Suprapubic skin (tissue), 4 donors: ENCODE measurements around the gene PRRX2.

ENCODE experiments used
- EP300 ChIP-seq: sonication (generic); formaldehyde crosslinking; IDR thresholded peaks from one replicate; pipeline ENCODE4 v1.6.1; 2017; ENCODE audit warnings: antibody characterized with exemption
- POLR2A ChIP-seq, 2 donors: fragments of 450-650 bp; IDR thresholded peaks; one replicate each; pipeline ENCODE4 v1.6.1; 2017; ENCODE audit warnings: antibody characterized with exemption in 2 of 2, mild to moderate bottlenecking in 2 of 2, moderate library complexity in 2 of 2
- POLR2AphosphoS5 ChIP-seq, 3 donors: sonication (generic); formaldehyde crosslinking; IDR thresholded peaks; one replicate each; pipeline ENCODE4 v1.6.1; 2017; ENCODE audit warnings: antibody characterized with exemption in 3 of 3
- TF ChIP-seq, protein P1 (sequence below), 2 donors: fragments of 200-600 bp in 1 of 2; fragments of 450-650 bp in 1 of 2; sonication (generic) in 1 of 2; IDR thresholded peaks; one replicate each; pipeline ENCODE4 v1.5.1; 2016 to 2019; ENCODE audit warnings: antibody characterized with exemption in 2 of 2, mild to moderate bottlenecking in 1 of 2, moderate library complexity in 1 of 2

DNA sequence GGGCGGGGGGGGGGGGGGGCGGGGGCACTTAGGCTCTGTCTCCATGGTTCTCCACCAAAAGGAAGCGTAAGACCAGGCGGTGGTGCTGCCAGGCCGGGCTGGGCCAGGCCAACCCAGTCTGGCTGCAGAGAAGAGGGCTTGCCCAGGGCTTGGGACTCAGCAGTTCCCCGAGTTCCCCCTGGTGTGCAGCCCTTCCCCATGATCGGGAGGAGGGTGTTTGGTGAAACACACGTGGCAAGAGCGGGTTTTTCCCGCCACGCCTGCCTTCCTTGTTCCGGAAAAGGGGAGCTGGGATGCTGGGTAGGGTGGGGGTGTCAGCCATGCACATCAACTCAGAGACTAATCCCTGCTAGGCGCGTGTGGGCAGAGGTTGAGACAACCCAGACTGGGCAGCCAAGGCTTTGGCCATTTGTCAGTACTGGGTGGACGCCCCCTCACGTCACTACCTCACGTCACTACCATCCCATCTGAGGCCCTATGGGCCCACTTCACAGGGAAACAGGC, 32.9 kb downstream of the PRRX2 start:
- TF ChIP-seq, protein P1, sequence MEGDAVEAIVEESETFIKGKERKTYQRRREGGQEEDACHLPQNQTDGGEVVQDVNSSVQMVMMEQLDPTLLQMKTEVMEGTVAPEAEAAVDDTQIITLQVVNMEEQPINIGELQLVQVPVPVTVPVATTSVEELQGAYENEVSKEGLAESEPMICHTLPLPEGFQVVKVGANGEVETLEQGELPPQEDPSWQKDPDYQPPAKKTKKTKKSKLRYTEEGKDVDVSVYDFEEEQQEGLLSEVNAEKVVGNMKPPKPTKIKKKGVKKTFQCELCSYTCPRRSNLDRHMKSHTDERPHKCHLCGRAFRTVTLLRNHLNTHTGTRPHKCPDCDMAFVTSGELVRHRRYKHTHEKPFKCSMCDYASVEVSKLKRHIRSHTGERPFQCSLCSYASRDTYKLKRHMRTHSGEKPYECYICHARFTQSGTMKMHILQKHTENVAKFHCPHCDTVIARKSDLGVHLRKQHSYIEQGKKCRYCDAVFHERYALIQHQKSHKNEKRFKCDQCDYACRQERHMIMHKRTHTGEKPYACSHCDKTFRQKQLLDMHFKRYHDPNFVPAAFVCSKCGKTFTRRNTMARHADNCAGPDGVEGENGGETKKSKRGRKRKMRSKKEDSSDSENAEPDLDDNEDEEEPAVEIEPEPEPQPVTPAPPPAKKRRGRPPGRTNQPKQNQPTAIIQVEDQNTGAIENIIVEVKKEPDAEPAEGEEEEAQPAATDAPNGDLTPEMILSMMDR (IDR thresholded peaks at IDR 0.05): no peak
- TF ChIP-seq POLR2A (IDR thresholded peaks at IDR 0.05): peak in 1 of 2 donors; percentile 55
- TF ChIP-seq POLR2AphosphoS5 (IDR thresholded peaks at IDR 0.05): peak in 1 of 3 donors; percentile 16
- TF ChIP-seq EP300: no peak
